Measurements from ENCODE around the gene ZNF804A.

ZNF804A gene

DNA sequence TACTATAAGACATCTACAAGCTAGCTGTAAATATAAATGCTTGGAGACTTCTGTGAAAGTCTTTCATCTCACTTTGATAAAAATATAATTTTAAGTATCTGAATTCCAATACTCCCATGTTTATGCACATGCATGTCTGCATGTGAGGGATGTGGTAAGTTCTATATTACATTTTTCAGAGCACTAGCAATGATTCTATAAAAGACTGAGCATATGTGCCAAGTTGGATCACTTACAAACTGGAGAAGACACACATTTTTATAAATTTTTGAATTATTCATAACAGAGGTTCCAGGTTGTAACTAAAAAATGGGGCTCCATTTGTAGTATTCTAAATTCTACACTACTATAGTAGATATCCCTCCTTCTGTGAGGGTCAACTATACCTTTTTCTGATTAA, 26.0 kb downstream of the ZNF804A start:
- TF ChIP-seq, protein P1, sequence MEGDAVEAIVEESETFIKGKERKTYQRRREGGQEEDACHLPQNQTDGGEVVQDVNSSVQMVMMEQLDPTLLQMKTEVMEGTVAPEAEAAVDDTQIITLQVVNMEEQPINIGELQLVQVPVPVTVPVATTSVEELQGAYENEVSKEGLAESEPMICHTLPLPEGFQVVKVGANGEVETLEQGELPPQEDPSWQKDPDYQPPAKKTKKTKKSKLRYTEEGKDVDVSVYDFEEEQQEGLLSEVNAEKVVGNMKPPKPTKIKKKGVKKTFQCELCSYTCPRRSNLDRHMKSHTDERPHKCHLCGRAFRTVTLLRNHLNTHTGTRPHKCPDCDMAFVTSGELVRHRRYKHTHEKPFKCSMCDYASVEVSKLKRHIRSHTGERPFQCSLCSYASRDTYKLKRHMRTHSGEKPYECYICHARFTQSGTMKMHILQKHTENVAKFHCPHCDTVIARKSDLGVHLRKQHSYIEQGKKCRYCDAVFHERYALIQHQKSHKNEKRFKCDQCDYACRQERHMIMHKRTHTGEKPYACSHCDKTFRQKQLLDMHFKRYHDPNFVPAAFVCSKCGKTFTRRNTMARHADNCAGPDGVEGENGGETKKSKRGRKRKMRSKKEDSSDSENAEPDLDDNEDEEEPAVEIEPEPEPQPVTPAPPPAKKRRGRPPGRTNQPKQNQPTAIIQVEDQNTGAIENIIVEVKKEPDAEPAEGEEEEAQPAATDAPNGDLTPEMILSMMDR (IDR thresholded peaks at IDR 0.05; ENCODE audit: low read depth, low read length, missing control alignments), result no peak
- no peak overlapping the region for H3K4me3 ChIP-seq (ENCODE audit: low read depth, low read length)
- no peak for DNase-seq (ENCODE audit: low read depth)

GRCh38 chr2:184628051-184628450, 29.7 kb downstream of the ZNF804A start:
- no peak overlapping the region for H3K4me3 ChIP-seq (ENCODE audit: low read depth, low read length)
- no peak for DNase-seq (ENCODE audit: low read depth)
- TF ChIP-seq, protein P1 (IDR thresholded peaks at IDR 0.05; ENCODE audit: low read depth, low read length, missing control alignments), result no peak

GRCh38 chr2:184633726-184634125, 35.4 kb downstream of the ZNF804A start:
- H3K4me3 ChIP-seq (ENCODE audit: low read depth, low read length), result no peak overlapping the region
- TF ChIP-seq, protein P1 (IDR thresholded peaks at IDR 0.05; ENCODE audit: low read depth, low read length, missing control alignments), result no peak
- no peak for DNase-seq (ENCODE audit: low read depth)

DNA sequence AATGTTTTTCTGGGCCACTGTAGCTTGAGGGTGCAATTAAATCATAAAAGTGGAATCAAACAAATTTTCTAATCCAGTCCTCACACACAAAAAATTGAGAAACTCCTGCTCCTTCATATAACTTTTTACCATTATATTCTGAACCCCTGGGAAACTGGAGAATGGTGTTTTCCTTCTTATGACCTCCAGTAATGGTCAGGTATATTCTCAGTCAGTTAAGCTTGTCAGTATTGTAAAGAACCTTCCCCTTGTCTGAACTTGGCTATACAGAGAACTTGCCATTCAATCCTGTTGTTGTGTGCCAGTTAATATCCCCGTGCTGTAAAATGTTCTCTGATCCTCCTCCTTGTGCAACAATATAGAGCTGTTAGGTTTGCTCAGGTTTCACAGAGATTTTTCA, 39.5 kb downstream of the ZNF804A start:
- DNase-seq (ENCODE audit: low read depth), result no peak

DNA sequence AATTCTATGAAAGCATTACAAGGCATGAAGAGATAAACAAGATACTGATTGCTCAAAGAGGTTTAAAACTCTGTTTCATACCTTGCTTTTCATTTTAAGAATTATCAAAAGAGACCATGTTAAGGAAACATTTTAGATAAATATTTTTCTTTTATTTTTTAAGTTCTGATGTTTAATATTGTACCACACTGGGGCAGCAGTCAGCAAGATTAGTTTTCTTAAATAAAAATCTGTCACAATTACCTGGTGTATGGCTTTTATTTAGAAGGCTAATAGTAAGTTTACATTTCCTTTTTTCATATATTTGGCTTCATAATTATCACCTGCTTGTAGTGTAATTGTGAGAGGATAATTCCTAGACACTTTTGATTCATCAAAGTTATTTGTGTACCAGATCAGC, 46.4 kb downstream of the ZNF804A start:
- H3K4me3 ChIP-seq (ENCODE audit: low read depth, low read length), result no peak overlapping the region
- DNase-seq (ENCODE audit: low read depth), result no peak
- TF ChIP-seq, protein P1 (IDR thresholded peaks at IDR 0.05; ENCODE audit: low read depth, low read length, missing control alignments), result no peak

More for the DNA sequence above, 39.5 kb downstream of the ZNF804A start:
- H3K4me3 ChIP-seq (ENCODE audit: low read depth, low read length), result no peak overlapping the region
- TF ChIP-seq, protein P1 (IDR thresholded peaks at IDR 0.05; ENCODE audit: low read depth, low read length, missing control alignments), result no peak

- no peak for DNase-seq (ENCODE audit: low read depth)
- no peak overlapping the region for H3K4me3 ChIP-seq (ENCODE audit: low read depth, low read length)
- TF ChIP-seq, protein P1 (IDR thresholded peaks at IDR 0.05; ENCODE audit: low read depth, low read length, missing control alignments), result no peak
Observed at GRCh38 chr2:184646177-184646576, 47.8 kb downstream of the ZNF804A start.

DNA sequence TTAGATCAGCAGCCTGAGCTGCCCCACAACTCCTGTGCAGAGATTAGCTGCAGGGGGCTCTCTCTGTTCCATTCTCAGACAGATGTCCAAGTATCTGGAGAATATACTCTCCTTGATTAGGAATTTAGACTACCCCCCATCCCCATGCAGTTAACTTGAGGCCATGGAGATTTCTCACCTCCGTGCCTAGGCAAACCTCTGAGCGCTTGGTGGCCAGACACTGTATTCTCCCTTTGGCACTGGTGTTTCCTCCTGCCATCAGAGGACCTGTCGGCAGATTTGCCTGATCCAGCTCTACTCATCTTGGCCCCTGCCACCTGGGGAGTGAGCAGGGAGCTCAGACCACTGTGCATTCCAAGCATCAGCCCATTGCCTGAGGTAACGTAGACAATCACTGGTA, 48.3 kb downstream of the ZNF804A start:
- TF ChIP-seq, protein P1 (IDR thresholded peaks at IDR 0.05; ENCODE audit: low read depth, low read length, missing control alignments), result no peak
- DNase-seq (ENCODE audit: low read depth), result no peak
- H3K4me3 ChIP-seq (ENCODE audit: low read depth, low read length), result no peak overlapping the region

Measured in GM12864 (cell line).